ENCODE data around the gene ARHGEF33.

DNA sequence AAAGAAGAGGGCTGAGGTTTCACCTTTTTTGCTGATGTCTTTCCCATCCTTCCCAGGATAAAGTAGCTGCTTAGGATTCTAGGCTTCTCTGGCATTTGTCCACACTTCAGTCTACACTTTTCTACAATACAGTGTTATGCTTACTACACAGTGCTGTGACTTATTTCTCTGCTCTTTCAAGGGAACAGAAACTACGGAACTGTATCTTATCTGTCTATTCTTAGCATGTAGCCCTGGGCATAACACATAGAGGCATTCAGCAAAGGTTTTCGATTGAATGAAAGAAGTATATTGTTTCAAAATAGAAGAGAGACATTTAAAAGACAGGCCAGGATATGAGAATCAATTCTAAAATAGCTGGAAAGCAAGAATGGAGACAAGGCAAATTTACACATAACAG lies 110.9 kb downstream of the ARHGEF33 start:
- TF ChIP-seq POLR2AphosphoS5 (IDR thresholded peaks at IDR 0.05; ENCODE audit: low read depth, low read length): no peak
- TF ChIP-seq, protein P1, sequence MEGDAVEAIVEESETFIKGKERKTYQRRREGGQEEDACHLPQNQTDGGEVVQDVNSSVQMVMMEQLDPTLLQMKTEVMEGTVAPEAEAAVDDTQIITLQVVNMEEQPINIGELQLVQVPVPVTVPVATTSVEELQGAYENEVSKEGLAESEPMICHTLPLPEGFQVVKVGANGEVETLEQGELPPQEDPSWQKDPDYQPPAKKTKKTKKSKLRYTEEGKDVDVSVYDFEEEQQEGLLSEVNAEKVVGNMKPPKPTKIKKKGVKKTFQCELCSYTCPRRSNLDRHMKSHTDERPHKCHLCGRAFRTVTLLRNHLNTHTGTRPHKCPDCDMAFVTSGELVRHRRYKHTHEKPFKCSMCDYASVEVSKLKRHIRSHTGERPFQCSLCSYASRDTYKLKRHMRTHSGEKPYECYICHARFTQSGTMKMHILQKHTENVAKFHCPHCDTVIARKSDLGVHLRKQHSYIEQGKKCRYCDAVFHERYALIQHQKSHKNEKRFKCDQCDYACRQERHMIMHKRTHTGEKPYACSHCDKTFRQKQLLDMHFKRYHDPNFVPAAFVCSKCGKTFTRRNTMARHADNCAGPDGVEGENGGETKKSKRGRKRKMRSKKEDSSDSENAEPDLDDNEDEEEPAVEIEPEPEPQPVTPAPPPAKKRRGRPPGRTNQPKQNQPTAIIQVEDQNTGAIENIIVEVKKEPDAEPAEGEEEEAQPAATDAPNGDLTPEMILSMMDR (IDR thresholded peaks at IDR 0.05): no peak
- no peak for TF ChIP-seq SIN3A (IDR thresholded peaks at IDR 0.05; ENCODE audit: borderline replicate concordance, insufficient read depth, low read depth, low read length)
- no peak for TF ChIP-seq TCF7L2 (IDR thresholded peaks at IDR 0.05; ENCODE audit: low read depth, low read length)
